T1000 (cell line): Measurements from ENCODE around the gene DUSP21.
"Not testable (repeated sequence)": the region's sequence is repeated elsewhere in the genome, so short reads cannot be mapped to it uniquely, and the experiment has no call there.

Experiments used
- DNase-seq: peaks from one replicate; lab custom pipeline; 2025; ENCODE audit warnings: mixed read lengths; lab: John Stamatoyannopoulos, UW

Gene DUSP21

DNA sequence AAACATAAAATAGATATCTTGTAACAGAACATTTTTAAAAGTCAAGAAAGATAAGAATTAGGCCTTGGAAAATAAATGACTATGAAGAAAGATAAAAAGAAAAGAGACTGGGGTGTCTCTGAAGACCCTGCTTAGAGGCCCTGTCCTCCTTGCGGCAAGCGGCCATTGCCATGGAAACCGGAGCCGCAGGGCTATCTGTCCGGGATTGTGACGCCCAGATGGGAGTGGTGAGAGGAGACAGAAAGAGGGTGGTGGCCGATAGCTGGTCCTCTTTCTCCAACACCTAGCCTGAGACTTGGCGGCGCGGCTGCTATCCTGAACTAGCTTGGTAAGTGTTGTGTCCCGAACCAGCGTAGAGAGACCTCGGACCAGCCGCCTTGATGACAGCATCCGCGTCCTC is at the start of gene DUSP21:
DUSP21 (plus strand) TSS at position 269 of the 400 bp plus-strand sequence; CDS start at position 381, 112 bp downstream.
- DNase-seq, result no peak

DNA sequence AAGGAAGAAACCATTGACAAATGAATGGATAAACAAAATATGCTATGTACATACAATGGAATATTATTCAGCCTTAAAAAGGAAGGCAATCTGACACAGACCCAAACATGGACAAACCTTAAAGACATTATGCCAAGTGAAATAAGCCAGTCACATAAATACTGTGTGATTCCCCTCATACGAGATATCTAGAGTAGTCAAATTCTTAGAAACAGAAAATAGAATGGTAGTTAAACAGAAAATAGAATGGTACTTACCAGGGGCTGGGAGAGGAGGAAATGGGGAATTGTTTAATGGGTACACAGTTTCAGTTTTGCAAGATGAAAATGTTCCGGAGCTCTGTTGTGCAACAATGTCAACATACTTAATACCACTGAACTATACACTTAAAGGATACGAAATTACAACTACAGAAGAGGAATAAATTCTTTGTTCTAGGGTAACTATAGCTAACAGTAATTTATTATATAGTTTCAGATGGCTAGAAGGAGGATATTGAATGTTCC is 47.8 kb upstream of the DUSP21 start:
- DNase-seq, result no peak

DNA sequence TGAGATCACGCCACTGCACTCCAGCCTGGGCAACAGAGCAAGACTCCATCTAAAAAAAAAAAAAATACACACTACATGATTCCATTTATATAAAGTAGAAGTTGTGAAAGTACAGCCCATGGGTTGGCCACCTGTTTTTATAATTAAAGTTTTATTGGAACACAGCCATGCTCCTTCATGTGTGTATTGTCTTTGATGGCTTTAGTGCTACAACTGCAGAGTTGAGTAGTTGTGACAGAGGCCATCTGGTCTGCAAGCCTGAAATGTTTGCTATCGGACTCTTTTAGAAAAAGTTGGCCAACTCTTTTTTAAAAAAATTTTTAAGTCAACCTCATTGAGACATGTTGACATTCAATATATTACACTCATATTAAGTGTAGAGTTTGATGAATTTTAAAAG is 41.2 kb upstream of the DUSP21 start:
- DNase-seq, result no peak

DNA sequence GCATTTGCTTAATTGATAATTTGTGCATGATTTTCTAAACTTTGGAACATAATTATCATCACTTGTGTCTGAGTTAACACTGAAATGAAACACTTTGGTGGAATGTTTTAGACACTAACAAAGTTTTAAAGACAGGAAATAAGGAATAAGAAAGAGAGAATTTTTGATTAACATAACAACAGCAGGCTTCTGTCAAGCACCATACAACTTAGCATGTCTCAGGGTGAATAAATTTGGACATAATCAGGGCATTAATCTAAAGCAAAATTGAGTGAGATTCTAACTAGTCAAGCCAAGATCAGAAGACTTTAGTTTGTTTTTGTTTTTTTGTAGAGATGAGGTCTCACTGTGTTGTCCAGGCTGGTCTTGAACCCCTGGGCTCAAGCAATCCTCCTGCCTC is 28.1 kb upstream of the DUSP21 start:
- DNase-seq, result no peak

DNA sequence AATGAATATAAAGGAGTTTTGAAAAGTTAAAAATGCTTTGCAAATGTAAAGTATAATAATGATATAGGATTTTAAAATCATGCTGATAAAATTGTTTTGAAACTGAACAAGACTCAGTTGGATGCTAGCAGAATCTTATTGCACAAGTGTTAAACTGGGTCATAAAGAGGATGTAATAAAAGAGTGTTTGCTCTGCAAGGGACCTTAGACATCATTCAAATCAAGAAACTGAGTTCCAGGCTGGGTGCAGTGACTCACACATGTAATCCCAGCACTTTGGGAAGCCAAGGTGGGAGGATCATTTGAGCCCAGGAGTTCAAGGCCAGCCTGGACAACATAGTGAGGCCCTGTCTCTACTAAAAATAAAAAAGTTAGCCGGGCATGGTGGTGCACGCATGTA is 27.5 kb upstream of the DUSP21 start:
- no peak for DNase-seq

DNA sequence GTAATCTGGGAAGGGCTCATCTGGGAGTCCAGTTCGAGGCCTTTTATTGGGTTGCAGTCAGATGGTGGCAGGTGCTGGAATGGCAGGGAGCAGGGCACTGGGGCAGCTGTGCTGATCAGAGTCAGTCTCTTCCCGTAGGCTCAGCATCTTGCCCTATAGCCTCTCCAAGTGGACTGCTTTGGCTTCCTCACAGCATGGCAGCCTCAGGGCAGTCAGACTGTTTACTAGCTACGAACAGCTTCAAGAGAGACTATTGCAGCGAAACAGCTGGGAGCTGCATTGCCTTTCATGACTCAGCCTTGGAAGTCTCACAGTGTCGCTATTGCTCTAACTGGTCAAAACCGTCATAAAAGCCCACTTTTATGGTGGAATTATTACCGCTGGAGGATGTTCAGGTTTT is 26.8 kb upstream of the DUSP21 start:
- no peak for DNase-seq

DNA sequence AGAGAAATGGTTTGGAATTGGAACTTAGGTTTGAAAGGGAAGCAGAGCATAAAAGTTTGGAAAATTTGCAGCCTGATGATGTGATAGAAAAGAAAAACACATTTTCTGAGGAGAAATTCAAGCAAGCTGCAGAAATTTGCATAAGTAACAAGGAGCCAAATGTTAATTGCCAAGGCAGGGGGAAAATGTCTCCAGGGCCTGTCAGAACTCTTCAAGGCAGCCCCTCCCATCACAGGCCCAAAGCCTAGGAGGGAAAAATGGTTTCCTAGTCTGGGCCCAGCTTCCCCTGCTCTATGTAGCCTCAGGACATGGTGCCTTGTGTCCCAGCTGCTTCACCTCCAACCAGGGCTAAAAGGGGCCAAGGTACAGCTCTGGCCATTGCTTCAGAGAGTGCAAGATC is 21.2 kb upstream of the DUSP21 start:
- no peak for DNase-seq

DNA sequence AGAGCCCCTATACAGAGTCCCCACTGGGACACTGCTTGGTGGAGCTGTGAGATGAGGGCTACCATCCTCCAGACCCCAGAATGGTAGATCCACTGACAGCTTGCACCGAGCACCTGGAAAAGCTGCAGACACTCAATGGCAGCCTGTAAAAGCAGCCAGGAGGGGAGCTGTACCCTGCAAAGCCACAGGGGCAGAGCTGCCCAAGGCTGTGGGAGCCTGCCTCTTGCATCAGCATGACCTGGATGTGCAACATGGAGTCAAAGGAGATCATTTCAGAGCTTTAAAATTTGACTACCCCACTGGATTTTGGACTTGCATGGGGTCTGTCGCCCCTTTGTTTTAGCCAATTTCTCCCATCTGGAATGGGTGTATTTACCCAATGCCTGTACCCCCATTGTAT is 20.6 kb upstream of the DUSP21 start:
- DNase-seq, result not testable (repeated sequence)

DNA sequence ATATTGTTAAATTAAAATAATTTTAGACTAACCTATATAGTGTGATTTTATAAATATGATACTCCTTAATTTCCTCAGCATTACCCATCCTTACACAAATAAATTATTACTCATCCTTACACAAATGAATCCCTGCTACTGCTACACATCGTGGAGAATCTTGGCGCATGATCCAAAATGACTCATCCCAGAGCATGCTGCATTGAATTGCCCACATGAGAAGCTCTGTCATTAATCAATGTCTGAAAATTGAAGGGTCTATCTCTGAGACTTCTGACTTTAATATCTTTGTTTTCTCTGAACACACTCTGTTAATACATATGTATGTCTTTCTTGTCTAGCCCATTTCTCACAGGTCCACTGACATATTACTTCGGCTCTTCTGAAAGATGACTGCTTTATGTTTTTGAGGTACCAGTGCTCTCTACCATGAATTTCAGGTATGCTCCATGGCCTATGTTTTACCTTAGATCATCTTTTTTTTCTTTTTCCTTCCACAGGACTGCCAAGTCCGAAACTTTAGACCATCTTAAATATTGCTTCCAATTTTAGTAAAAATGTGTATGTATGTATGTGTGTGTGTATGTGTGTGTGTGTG is 15.7 kb upstream of the DUSP21 start:
- no peak for DNase-seq

DNA sequence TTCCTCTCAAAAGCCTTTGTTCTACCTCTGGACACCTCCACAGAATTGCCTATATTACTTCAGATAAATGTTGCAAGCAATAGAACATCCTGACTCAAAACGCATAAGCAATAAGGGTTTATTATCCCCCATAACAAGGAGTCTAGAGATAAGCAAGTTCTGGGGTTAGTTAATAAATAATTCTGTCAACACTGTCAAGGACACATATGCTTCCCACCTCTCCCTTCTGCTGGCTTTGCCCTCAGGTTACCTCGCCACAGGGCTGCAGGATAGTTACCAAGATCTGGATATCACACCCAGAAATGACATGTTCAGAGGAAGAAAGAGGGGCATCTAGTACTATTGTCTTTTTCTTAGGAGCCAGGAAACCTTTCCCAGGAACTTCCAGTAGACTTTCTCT is 14.0 kb upstream of the DUSP21 start:
- DNase-seq, result no peak

DNA sequence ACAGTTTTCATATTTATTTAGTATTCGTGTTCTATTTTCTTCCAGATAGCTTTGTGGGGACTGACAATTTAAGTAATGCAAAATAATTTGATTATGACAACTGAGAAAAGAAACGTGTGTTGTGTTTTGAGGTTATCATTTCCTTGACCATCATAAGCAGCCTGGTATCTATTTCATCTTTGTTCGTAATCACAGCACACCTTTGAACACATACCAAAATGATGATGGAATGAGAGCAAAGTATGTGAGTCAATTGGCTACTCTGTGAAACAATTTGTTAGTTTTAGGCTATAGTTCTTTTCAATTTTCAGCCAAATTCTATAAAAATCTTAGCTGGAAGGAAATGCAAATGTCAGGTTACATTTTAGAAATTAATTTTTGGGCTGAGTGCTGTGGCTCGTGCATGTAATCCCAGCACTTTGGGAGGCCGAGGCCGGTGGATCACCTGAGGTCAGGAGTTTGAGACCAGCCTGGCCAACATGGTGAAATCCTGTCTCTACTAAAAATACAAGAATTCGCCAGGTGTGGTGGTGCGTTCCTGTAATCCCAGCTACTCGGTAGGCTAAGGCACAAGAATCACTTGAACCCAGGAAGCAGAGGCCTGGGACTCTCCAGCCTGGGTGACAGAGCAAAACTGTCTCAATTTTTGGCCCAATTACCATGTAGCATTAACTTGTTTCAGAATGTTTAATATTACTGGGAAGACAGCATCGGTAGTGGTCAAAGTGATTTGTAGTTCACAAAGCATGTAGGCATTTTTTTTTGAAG is 1.1 kb upstream of the DUSP21 start:
- DNase-seq, result no peak

DNA sequence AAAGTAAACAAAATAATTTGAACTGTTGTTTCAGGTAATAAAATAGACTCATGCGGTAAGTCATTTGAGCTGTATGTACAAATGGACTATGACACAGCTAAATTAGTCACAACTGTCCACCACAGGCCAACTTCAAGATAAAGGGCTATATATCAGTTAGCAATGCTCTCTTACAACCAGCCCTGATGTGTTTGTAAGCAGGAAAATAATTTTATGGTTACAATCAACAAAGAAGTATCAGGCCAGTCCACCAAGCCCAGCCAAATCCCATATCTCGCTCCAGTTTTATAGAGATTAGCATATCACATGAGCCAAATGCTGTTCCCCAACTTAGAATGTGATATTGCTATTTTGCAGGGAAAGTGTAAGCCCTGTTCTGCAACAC is 511 bp upstream of the DUSP21 start:
- no peak for DNase-seq

DNA sequence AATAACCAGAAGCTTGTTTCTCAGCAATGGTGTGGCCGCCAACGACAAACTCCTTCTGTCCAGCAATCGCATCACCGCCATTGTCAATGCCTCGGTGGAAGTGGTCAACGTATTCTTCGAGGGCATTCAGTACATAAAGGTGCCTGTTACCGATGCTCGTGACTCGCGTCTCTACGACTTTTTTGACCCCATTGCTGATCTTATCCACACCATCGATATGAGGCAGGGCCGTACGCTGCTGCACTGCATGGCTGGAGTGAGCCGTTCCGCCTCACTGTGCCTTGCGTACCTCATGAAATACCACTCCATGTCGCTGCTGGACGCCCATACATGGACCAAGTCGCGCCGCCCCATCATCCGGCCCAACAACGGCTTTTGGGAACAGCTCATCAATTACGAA is 383 bp downstream of the DUSP21 start:
- DNase-seq, result no peak

DNA sequence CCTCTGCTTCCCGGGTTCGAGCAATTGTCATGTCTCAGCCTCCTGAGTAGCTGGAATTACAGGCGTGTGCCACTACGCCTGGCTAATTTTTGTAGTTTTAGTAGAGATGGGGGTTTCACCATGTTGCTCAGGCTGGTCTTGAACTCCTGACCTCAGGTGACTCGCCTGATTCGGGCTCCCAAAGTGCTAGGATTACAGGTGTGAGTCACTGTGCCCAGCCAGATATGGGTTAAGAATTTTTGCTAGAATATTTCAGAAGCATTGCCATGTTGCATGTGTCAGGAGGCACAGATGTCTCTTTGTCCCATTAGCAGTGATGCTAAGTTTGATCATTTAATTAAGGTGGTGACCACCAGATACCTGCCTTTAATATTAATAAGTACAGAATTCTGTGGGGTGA is 7.1 kb downstream of the DUSP21 start:
- DNase-seq, result not testable (repeated sequence)

DNA sequence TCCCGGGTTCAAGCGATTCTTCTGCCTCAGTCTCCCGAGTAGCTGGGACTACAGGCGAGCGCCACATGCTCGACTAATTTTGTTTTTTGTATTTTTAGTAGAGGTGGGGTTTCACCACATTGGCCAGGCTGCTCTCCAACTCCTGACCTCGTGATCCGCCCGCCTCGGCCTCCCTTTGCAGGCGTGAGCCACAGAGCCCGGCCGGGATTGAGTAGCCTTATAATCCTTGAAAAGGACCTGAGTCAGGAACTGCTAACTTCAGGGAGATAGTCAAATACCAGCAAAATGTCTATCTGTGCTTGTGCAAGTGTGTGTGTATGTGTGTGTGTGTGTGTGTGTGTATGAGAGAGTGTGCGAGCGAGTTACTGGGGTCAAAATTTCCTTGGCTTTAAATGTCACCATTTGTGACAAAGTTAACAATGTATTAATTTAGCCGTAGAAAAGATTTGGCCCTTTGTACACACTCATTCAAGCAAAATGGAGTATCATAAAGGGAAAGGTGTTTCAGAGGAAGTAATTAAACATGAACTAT is 27.4 kb downstream of the DUSP21 start:
- DNase-seq, result no peak

DNA sequence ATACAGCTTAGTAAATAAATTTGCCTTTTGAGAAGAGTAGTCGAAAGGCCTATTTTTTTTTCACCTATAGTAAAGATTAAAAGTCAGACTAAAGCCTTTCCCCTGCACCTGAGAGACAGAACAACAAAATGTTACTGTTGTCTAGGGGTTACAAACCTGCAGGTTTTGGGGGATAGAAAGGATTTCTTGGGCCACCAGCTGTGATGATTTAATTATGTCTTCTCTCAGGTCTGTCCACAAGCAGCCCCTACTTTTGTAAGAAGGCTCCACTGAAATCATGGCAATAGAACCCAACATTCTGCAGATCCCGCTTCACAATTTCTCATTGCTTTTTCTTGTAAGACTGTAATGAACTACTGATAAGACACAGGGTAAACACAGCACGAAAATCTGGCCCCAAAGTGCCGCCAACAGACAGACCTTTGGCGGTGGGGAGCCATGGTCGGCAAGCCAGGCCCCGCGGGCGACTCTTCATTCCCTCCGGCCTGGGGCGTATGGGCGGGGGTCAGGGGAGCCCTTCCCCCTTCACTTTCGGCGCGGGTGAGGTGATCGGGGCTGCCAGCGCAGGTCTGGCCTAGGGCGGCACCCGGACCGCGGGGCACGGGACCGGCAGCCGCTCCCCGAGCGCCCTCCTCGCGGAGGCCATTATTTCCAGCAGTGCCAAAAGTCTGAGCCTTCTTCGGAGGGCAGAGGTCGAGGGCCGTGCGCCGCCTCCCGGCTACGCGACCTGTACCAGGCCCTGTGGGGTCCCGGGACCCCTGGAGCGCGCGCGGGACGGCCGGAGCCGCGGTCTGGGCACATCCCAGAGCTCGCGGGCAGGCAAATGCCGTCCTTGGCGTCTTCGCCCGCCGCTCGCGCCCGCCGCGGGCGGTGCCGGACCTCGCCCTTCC is 28.4 kb downstream of the DUSP21 start:
- DNase-seq, result peak; percentile 11

DNA sequence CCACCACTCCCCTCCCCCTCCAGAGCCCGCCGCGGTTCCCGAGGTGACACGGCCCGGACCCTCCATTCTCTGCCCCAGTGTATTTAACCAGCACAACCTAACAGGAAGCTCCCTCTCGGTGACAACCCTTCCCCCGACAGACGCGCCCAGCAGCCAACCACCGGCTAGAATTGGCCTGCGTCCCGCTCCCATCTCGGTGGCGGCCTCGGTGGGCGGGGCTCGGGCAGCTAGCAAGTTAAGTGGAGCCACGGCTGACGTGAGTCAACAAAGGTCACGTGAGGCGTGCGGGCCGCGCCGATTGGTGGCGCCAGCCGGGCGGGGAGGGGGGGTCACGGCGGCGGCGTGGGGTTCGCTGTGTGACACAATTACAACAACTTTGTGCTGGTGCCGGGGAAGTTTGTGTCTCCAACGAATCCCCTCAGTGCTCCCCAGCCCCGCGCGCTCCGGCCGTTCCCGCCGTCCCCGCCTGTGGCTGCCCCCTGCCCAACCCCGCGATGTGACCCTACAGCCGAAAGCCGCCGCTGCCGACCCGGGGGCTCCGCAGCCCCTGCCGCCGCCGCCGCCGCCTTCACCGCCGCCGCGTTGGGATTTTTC is 29.1 kb downstream of the DUSP21 start, which contains the start of gene KDM6A:
KDM6A (plus strand) TSS at position 368 of the 594 bp plus-strand sequence. CDS start 364 bp downstream, outside the sequence.
- peak; percentile 89 for DNase-seq

DNA sequence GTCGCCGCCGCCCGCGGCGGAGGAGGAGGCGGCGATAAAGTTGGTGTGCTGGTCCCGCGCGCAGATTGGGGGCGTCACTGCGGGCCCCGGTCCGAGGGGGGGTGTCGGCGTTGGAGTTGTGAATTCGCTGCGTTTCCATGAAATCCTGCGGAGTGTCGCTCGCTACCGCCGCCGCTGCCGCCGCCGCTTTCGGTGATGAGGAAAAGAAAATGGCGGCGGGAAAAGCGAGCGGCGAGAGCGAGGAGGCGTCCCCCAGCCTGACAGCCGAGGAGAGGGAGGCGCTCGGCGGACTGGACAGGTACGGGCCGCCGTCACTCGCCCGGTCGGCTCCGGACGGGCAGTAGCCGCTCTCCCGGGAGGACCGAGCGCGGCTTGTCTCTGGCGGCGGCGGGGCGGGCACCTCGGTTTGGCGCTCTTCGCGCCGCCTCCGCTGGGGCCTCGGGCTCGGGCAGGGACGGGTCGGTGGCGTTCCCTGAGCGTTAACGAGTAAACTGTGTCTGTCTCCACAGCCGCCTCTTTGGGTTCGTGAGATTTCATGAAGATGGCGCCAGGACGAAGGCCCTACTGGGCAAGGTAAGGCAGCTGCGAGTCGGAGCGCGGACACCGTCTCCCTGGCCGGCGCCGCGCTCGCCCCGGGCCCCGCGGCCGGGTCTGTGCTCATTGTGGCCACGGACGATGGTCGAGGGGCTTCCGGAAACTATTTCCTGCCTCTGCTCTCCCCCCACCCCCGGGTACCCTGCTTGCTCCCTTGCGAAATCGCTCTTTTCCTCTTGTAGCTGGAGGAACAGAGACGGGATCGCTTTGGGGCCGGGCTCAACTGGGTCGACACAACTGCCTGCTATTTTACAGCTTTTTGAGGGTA is 29.8 kb downstream of the DUSP21 start:
- no peak for DNase-seq

DNA sequence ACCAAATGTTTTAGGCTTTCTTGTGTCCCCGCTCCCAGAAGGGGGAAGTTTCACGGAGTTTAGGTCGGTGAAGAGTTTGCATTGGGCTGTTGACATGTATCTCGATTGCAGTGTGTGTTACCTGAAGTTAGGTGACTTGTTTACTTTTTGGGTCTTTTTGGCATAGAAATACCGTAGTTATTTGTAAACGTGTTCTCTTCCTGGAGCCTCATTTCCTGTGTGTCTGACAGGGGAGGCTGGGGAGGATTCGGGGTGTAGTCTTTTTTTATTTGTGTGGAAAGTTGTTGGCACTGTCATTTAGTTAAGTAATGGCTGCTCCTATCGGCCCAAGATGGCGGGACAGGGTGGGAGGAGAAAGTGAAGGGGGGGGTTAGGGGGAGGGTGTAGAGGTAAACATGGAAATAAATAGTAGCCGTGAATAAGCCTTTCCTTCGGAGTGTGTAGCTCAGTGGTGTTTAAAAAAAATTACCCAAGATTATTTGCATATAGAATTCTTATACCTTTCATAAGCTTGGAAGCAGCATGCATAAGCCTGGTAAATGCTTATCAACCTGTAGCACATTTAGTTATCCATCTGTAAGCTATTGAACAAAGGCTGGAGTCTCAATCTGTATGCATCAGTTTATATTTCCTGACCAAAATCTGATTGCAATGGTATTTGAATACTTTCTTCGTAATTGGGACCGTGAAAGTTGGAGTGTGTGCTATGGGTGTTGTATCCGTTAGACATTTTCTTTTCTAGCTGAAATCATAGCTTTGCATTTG is 30.8 kb downstream of the DUSP21 start:
- no peak for DNase-seq

DNA sequence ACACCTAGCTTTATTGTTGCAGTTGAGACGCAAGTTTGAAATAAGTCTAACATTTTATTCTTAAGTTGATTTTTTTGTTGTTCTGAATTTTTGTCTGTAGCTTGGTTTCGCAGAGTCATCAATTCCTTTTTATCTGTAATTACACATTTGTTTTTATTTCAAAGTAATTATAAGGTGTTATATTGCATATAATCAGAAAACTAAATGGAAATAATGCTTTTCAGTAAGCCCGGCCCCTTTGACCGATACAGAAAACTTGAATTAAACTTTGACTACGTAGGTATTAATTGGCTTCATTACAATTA is 31.3 kb downstream of the DUSP21 start:
- no peak for DNase-seq
